PC-3 (cell line): Measurements from ENCODE around the gene NKTR. TPM values are rescaled to one million over a fixed set of nuclear protein-coding genes. Genes with fewer than 3 reads are reported as not detected.
"Not testable (repeated sequence)": the region's sequence is repeated elsewhere in the genome, so short reads cannot be mapped to it uniquely, and the experiment has no call there.

ENCODE experiments used
- ATAC-seq: fragments of 200-7000 bp; cut with Tn5 transposase; 2 replicates; pipeline ENCODE4 v1.9.1; 2020; ENCODE audit warnings: mild to moderate bottlenecking, moderate library complexity
- BruUV-seq: library from RNA; stranded (reverse); fragments of 400-500 nt; replicated peaks from 2 replicates; lab custom pipeline; 2021; lab: Mats Ljungman, UMichigan
- CTCF ChIA-PET: fragments of 300-600 bp; sonication (Branson Sonifier 250); formaldehyde crosslinking; loops from one replicate; lab custom pipeline; 2022; ENCODE audit warnings: antibody characterized with exemption; lab: Charles Lee
- POLR2A ChIA-PET: fragments of 300-600 bp; sonication (Branson Sonifier 250); formaldehyde crosslinking; loops from one replicate; lab custom pipeline; 2022; ENCODE audit warnings: antibody characterized with exemption; ENCODE audit not compliant: unreplicated experiment; lab: Charles Lee
- DNase-seq: peaks from one replicate; pipeline ENCODE4 v3.0.0-alpha.2; 2015
- H2AFZ ChIP-seq: fragments of 300-600 bp; sonication (generic); 2 replicates; pipeline ENCODE4 v1.6.0; 2016; ENCODE audit warnings: antibody characterized with exemption, low read length
- H3F3A ChIP-seq: fragments of 300-600 bp; sonication (generic); one replicate; pipeline ENCODE4 v1.6.0; 2017; ENCODE audit warnings: antibody characterized with exemption, low read length, control low read depth, mild to moderate bottlenecking; ENCODE audit not compliant: unreplicated experiment
- H3K27ac ChIP-seq: fragments of 300-600 bp; sonication (generic); 2 replicates; pipeline ENCODE4 v1.5.1; 2016; ENCODE audit warnings: mild to moderate bottlenecking, low read length
- H3K27me3 ChIP-seq: fragments of 300-600 bp; sonication (generic); 2 replicates; pipeline ENCODE4 v1.6.1; 2016; ENCODE audit warnings: low read length, mixed read lengths
- H3K36me3 ChIP-seq: fragments of 300-600 bp; sonication (generic); 2 replicates; pipeline ENCODE4 v1.6.1; 2016; ENCODE audit warnings: low read depth, mixed run types, low read length, mixed read lengths
- H3K4me1 ChIP-seq: fragments of 300-600 bp; sonication (generic); 2 replicates; pipeline ENCODE4 v1.5.1; 2016; ENCODE audit warnings: low read length; ENCODE audit not compliant: insufficient read depth
- H3K4me2 ChIP-seq: fragments of 300-600 bp; sonication (generic); 2 replicates; pipeline ENCODE4 v1.6.0; 2016; ENCODE audit warnings: low read length
- H3K4me3 ChIP-seq: fragments of 300-600 bp; sonication (generic); 2 replicates; pipeline ENCODE4 v1.5.1; 2016; ENCODE audit warnings: mild to moderate bottlenecking, low read length, mixed read lengths
- H3K79me2 ChIP-seq: fragments of 300-600 bp; sonication (generic); 2 replicates; pipeline ENCODE4 v1.6.1; 2017; ENCODE audit warnings: low read length, mixed read lengths
- H3K9ac ChIP-seq: fragments of 300-600 bp; sonication (generic); 2 replicates; pipeline ENCODE4 v1.6.0; 2016; ENCODE audit warnings: mild to moderate bottlenecking, low read length
- H3K9me2 ChIP-seq: fragments of 300-600 bp; sonication (generic); replicated peaks from 2 replicates; pipeline ENCODE4 v1.6.1; 2016; ENCODE audit warnings: mixed run types, low read length, mixed read lengths
- H3K9me3 ChIP-seq: fragments of 300-600 bp; sonication (generic); 2 replicates; pipeline ENCODE4 v1.6.1; 2016; ENCODE audit warnings: low read length, mixed read lengths
- H4K20me1 ChIP-seq: fragments of 300-600 bp; sonication (generic); 2 replicates; pipeline ENCODE4 v1.6.1; 2016; ENCODE audit warnings: low read length, mixed read lengths
- CTCF ChIP-seq: fragments of 300-600 bp; sonication (generic); conservative IDR thresholded peaks from 2 replicates; pipeline ENCODE4 v1.5.1; 2017; ENCODE audit warnings: antibody characterized with exemption, low read depth, mild to moderate bottlenecking, low read length
- EZH2 ChIP-seq: fragments of 300-600 bp; sonication (generic); IDR thresholded peaks from one replicate; pipeline ENCODE4 v1.6.1; 2017; ENCODE audit warnings: antibody characterized with exemption, mild to moderate bottlenecking, low read length; ENCODE audit not compliant: unreplicated experiment
- EZH2phosphoT487 ChIP-seq: fragments of 300-600 bp; sonication (generic); IDR thresholded peaks from 2 replicates; pipeline ENCODE4 v1.6.1; 2018; ENCODE audit warnings: mild to moderate bottlenecking, antibody characterized with exemption, low read length, borderline replicate concordance
- intact Hi-C: fragments of 100-400 bp; cut with micrococcal nuclease; formaldehyde crosslinking; loops from 2 replicates; pipeline ENCODE4 v1.9.0; 2023
- total RNA-seq: library from RNA; depleted of rRNA; stranded (reverse); fragments of >200 nt; gene quantifications from 2 replicates; pipeline ENCODE4 v1.2.3, GENCODE V29; 2014

NKTR gene
- total RNA-seq, 1 experiment from 2014 or later = 37.6 TPM

GRCh38 chr3:42575137-42575741, 25.2 kb upstream of the NKTR start:
- TF ChIP-seq EZH2 (no peak), EZH2phosphoT487 (no peak), CTCF (no peak)
- no TSS peak for BruUV-seq

GRCh38 chr3:42578054-42578453, 22.4 kb upstream of the NKTR start:
- POLR2A ChIA-PET = no interaction called here
- Histone ChIP-seq H3K4me1 (peaks cover 26% of the 10 kb centered on the region), H3K27ac (no peak overlapping the region), H3K4me2 (no peak overlapping the region), H3K9me2 (no peaks in the 10 kb centered on the region), H3K79me2 (peaks cover 65% of the 10 kb centered on the region), H4K20me1 (no peaks in the 10 kb centered on the region), H3K4me3 (no peak overlapping the region), H3K9me3 (peaks cover 7% of the 10 kb centered on the region), H3F3A (no peaks in the 10 kb centered on the region), H2AFZ (no peak overlapping the region), H3K36me3 (peaks cover 23% of the 10 kb centered on the region), H3K27me3 (no peaks in the 10 kb centered on the region), H3K9ac (no peak overlapping the region)
- CTCF ChIA-PET = no interaction called here
- TF ChIP-seq EZH2 = no peak
- TF ChIP-seq CTCF = no peak
- no peak for TF ChIP-seq EZH2phosphoT487
- no TSS peak for BruUV-seq
- intact Hi-C loops = loop anchor here (5.0 kb wide), 1 partner anchor 34 kb away; no protein-coding TSS in a partner anchor
- no peak for ATAC-seq
- DNase-seq = no peak

More at GRCh38 chr3:42575137-42575741, 25.2 kb upstream of the NKTR start:
- peaks cover 8% of the 10 kb centered on the region for H3K4me1 ChIP-seq
- DNase-seq (no peak), ATAC-seq (no peak)
- no peak overlapping the region for H3K27ac ChIP-seq
- no peaks in the 10 kb centered on the region for H3F3A ChIP-seq
- no peaks in the 10 kb centered on the region for H3K27me3 ChIP-seq
- CTCF ChIA-PET = no interaction called here
- H3K4me2 ChIP-seq = no peak overlapping the region
- H3K9me3 ChIP-seq = peaks cover 7% of the 10 kb centered on the region
- H3K36me3 ChIP-seq = peaks cover 23% of the 10 kb centered on the region
- H2AFZ ChIP-seq = no peak overlapping the region
- H3K9me2 ChIP-seq = no peaks in the 10 kb centered on the region
- H3K9ac ChIP-seq = no peak overlapping the region
- intact Hi-C loops = loop anchor here (5.0 kb wide), 1 partner anchor 37 kb away; no protein-coding TSS in a partner anchor
- H3K79me2 ChIP-seq = peaks cover 54% of the 10 kb centered on the region
- POLR2A ChIA-PET = no interaction called here
- H4K20me1 ChIP-seq = no peaks in the 10 kb centered on the region
- no peak overlapping the region for H3K4me3 ChIP-seq

- CTCF ChIA-PET = interaction anchor here (0.6 to 0.7 kb wide), 2 partner anchors 21 to 71 kb away, joined by 3 to 4 read pairs; no protein-coding TSS in a partner anchor
- H3K36me3 ChIP-seq = peaks cover 18% of the 10 kb centered on the region
- POLR2A ChIA-PET = interaction anchor here (0.7 kb wide), 1 partner anchor 21 kb away, joined by 9 read pairs; the partner anchor contains the start of gene NKTR
- not testable (repeated sequence) for H4K20me1 ChIP-seq, H2AFZ ChIP-seq, H3K27me3 ChIP-seq, DNase-seq, H3F3A ChIP-seq, H3K9me2 ChIP-seq, H3K27ac ChIP-seq, H3K4me3 ChIP-seq, BruUV-seq, ATAC-seq, H3K9ac ChIP-seq, H3K9me3 ChIP-seq
- H3K4me2 ChIP-seq = peak overlapping the region; percentile 98; the same call in 1 of the 2 replicates
- H3K4me1 ChIP-seq = peaks cover 26% of the 10 kb centered on the region
- peaks cover 60% of the 10 kb centered on the region for H3K79me2 ChIP-seq
- intact Hi-C loops = loop anchor here (5.0 kb wide), 1 partner anchor 33 kb away; no protein-coding TSS in a partner anchor
Observed at GRCh38 chr3:42579346-42579745, 21.1 kb upstream of the NKTR start.
